HG03103 (cell line): ENCODE data around the gene NCMAP.

Experiments
- ATAC-seq: cut with Tn5 transposase; IDR thresholded peaks from one replicate; pipeline ENCODE4 v1.9.1; 2021; ENCODE audit warnings: low read depth; ENCODE audit not compliant: unreplicated experiment

NCMAP gene

DNA sequence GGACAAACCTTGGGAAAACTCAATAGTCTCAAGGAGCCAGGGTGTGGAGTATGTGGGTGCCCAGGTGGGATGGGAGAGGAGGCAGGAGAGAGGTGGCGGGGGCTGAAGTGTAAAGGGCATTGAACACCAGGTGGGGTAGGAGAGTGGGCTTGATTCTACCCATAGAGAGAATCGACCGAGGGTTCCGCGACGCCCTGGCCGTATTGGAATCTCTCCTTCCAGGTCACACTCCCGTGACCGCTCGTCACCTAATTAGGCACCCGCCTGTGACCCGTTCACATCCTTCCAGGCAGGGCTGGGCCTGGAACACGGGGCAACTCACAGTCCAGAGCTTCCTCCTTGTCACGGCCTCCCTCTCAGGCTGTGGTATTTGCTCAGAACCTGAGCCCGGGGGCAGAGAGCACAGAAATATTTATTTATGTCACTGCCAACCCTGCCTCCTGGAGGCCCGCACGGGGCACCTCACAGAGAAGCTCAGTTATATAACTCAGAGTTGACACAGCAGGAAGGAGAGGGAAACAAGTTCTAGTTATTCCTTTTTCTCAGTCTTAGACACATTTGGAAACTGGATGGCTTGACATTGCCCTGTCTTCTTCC, 12.0 kb downstream of the NCMAP start:
- ATAC-seq = no peak

DNA sequence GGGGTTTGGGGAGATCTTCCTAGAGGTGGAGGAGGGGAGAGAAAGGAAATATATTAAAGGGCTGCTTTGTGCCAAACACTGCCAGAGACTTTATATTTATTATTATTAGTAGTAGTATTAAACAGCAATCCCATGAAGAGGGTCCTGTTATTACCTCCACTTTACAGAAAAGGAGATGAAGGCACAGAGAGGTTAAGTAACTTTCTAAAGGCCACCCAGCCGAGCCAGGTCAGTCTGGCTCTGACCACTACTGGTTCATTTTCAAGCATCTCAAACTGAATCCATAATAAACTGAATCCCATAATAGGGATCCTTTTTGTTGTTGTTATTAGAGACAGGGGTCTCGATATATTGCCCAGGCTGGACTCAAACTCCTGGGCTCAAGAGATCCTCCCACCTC, 12.6 kb downstream of the NCMAP start:
- ATAC-seq = no peak

DNA sequence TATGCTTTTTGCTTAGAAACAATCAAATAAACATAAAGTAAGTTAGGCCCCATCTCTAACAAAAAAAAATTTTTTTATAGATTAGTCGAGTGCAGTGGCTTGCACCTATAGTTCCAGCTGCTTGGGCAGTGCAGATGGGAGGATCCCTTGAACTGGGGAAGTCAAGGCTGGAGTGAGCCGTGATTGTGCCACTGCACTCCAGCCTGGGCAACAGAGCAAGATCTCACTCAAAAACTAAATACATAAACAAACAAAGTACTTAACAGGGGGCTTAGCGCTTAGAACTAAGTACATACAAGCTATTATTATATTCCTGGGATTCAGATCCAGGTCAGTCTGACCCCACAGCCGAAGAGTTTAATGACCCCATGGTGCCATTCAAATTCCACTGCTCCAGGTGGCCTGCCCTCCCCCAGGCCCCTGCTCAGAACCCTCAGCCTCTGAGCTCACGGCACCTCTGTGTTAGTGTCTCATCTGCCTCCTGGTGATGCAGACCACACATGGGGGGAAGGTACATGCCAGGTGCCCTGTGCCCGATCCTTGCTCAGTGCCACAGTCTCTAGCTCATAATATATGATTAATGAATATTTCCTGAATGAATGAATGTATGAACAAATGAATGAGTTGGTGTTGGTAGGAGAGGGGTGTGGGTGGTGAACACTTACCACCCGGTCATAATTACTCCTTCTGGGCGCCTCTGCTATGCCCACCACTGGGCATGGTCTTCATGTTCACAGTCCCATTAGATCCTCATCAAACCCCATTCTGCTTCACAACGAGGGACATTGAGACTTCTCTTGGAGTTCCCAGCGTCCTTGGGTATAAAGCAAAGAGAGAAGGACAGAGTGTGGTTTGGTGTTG, 14.6 kb downstream of the NCMAP start:
- no peak for ATAC-seq

DNA sequence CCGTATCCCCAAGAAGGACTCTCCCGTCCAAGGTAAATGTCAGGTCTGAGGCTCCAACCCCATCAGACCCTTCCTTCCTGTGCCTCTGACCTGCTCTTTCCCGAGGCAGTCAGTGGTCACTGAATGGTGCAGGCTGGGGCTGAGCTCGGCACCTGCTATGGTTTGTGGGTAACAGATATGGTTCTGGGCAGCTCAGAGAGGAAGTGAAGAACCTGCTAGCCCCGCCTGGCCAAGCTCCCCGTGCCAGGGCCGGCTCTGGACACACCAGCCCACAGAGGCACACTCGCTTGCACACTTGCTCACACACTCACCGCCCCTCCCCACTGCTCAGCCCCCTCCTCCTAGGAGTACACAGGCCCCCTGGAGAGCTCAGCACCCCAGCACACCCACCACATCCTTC, 16.4 kb downstream of the NCMAP start:
- no peak for ATAC-seq

DNA sequence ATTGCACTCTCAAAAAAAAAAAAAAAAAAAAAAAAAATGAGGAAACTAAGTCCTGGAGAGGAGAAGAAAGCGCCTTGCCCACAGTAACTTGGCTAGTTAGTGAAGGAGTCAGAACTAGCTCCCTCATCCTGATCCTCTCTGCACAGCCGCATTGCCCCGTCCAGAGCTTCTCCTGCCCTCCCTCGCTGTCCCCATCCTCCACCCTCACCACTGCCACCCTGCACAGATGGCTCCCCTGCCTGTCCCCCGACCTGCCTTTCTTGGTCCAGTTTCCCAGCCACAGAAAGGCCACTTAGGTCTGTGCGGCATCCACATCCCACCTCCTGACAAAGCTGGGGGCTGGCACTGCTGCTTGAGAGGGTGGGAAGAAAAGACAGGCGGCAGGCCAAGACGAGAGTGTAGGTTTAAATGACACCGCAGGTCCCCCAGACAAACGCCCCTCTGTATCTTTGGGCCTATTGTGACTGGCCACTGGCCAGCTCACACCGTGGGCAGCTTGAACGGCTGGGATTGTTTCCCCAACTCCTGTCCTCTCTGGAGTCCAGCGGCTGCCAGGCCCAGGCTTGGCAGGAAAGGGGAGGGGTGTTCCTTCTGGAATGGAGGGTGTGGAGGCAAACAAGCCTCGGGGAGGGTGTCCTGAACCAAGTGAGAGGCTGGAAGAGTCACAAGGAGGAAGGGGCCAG, 20.2 kb downstream of the NCMAP start:
- no peak for ATAC-seq

DNA sequence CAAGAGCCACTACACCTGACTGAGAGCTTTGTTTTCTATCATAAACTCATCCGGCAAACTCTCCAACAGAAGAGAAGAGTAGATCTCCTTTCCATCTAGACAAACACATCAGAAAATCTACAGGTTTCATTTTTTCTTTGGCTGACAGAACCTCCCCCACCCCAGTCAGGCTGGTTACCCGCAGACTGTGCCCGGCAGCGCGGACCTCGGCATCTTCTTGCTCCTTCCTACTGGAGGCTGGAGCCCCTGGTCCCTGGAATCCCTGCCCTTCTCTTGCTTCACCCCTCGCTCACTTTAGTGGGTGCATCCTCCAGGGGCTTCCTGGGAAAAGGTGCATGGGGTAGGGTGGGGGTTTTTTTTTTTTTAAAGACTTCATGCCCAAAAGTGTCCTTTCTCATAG, 23.0 kb downstream of the NCMAP start:
- no peak for ATAC-seq

DNA sequence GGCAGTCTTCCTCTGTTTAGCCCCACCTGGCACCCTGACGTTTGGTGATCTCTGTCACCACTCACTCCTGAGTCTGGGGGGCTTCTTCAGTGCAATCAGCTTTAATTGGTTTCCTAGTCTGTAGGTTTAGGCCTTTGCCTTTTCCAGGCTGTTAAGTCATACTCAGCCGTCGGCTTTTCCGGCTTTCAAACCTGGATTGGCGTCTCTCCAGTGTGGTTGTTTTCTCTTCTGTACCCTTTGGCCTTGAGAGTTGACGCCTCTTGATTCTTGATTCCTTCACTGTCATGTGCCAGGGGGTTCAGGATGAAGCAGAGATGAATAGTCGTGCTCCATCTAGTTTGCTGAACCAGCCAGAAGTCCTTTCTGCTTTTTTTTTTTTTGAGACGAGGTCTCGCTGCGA, 24.9 kb downstream of the NCMAP start:
- ATAC-seq = no peak

DNA sequence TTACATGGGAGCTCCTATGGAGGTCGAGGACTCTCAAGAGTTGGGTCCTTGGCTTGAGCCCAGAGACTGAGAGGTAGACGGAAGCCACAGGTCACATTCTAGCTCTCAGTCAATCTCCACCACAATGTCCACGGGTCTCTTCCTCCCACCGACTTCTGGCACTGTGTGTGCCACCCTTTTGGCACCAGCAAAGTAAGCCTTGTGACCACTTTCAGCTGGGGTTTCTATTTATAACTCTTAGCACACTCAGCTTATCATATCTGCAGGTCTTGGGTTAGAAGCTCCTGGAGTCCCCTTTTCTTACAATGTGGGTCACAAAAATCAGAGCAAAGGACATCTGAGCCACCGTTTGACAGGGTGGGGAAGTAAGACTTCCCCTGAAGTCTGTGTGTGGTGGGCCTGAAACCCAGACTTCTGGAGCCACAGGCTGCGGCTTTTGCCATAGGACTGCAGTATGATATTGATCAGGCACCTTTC, 28.3 kb downstream of the NCMAP start:
- ATAC-seq = no peak

DNA sequence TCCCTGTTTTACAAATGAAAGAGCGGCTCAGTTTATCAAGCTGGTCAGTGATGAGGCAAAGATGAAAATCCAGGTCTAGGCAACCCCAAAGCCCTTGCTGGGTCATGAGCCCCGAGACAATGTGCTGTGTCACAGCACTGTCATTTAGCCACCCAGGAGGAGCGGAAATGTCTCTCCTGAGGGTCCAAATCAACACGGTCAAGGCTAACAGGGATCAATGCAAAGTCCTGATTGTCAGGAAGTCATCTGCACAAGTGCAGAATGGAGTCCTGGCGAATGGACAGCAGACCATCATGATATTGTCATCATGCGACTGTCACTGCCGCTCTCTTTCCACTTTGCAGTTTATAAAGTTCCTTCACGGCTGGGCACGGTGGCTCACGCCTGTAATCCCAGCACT, 30.2 kb downstream of the NCMAP start:
- no peak for ATAC-seq

DNA sequence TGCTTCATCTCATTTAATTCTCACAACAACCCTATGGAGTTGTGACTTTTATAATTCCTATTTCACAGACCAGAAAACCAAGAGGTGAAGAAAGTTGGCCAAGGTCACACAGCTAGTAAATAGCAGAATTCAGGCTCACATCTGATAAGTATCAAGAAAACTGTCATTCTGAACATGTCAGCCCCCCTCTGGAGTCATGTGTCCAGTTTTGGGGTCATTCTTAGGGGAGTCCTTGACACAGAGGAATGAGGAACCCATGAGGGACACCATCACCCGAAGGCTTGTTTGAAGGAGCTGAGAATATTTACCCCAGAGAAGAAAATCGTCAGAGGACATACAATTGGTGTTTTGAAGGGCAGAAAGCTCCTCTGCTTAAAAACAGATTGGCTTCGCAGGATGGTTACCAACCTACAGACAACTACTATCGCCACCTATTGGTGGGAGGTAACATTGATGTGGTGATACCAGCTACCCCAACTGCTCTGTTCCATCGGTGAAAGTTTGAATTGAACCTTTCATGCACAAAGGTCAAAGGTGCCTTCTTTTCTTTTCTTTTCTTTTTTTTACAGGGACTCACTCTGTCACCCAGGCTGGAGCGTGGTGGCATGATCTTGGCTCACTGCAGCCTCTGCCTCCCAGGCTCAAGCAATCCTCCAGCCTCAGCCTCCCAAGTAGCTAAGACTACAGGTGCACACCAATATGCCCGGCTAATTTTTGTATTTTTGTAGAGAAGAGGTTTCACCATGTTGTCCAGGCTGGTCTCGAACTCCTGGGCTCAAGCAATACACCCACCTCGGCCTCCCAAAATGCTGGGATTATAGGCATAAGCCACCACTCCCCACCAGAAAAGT, 31.3 kb downstream of the NCMAP start:
- peak; percentile 52 for ATAC-seq

DNA sequence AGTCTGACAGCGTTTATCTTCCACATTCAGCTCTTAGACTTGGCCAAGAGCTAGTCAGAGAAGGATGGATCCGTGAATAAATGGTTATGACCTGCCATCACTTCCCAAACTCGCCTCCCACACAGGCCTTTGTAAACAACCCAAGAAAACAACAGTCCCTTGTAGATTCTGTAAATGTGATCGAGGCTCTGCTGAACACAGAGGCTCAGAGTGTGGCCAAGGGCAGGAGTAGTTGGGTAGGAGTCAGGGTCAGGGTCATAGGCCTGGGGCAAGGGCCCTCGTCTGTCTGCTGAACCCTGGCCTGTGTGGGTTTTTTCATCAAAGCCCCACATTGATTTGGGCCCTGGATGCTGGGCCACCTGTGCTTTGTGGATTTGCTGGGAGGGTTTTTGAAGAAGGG, 32.7 kb downstream of the NCMAP start:
- no peak for ATAC-seq

DNA sequence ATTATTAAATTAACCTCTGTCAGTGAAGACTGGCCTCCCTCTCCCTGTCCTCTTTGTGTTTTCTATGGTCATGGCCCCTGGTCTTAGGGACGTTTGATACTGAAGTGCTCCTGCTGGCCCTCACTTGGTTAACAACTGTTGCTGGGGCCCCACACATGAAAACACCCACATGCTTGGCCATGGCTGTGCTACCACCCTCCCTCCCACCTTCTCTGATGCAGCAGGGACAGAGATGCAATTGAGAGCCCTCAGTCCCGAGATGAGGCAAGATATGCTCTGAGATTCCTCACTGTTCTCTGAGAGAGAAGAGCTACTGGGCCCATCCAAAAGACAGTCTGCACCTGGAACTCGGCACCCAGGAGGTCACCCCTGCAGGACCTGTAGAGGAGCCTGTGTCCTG, 33.3 kb downstream of the NCMAP start:
- no peak for ATAC-seq

DNA sequence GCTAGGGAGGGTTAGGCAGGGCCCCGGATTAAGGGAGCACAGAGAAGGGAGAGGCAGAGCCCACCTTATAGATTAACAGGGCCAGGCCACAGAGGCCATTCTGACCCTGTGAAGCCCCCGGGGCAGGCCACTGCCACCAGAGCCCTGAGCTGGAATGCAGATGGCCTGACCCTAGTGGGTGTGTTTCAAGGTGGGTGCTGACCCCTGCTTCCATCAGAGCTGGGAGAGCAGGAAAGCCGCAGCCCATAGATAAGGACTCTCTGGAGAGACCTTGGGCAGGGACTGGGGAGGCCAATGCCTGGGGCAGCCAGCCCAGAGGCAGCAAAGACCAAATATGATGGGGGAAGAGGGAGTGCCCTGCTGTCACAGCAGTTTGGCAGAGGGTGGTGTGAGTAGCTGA, 35.9 kb downstream of the NCMAP start:
- no peak for ATAC-seq

DNA sequence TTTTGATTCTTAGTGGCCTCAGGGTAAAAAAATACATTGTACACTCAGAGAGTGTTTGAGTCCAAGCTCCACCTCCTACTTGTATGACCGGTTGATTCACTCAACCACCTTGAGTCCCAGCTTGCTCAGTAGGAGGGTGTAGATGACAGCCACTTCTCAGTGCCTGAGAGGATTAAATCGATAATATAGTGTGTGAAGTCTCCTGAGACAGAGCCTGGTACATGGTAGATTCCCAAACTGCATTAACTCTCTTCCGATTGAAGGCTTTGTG, 38.4 kb downstream of the NCMAP start:
- no peak for ATAC-seq

DNA sequence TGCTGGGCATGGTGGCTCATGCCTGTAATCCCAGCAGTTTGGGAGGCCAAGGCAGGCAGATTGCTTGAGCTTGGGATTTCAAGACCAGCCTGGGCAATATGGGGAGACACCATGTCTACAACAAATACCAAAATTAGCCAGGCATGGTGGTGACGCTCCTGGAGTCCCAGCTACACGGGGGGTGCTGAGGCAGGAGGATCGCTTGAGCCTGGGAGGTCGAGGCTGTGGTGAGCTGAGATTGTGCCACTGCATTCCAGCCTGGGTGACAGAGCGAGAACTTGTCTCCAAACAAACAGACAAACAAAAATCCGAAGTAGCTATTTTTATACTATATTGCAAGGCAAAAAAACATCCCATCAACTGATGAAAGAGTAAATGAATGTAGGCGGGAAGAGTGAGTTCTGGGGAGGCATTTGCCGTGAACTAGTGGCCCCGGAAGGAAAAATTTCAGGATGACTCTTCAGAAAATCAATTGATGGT, 40.6 kb downstream of the NCMAP start:
- no peak for ATAC-seq

DNA sequence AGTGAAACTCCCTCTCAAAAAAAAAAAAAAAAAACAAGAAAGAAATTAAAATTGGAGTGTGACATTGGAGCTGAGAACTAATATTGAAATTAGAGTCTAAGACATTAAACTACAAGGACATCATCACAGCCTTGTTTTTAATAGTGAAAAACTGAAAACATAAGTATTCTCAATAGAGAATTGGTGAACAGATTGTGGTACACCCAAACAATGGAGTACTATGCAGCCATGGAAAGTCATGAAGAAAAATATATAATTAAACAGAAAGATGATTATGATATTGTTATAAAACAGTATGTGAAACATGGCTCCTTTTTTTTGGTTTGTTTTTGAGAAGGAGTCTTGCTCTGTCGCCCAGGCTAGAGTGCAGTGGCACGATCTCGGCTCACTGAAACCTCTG, 43.4 kb downstream of the NCMAP start:
- ATAC-seq = no peak

DNA sequence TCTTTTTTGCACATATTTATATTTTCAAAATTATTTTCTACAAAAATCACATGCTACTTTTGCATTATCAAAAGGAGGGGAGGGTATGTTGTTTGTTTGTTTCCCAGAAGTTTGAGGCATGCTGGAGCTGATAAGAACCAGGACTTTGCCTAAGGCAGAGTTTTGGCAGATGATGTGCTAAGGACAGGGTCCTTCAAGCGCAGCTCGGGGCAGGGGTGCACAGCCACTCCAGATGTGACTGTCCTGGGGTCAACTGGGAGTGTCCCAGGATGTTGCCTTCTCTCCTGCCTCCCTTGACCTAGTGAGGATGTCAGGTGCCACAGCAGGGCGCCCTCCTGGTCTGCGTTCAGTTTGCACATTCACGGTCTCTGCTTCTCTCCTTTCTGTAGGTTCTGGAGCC, 44.7 kb downstream of the NCMAP start:
- no peak for ATAC-seq

DNA sequence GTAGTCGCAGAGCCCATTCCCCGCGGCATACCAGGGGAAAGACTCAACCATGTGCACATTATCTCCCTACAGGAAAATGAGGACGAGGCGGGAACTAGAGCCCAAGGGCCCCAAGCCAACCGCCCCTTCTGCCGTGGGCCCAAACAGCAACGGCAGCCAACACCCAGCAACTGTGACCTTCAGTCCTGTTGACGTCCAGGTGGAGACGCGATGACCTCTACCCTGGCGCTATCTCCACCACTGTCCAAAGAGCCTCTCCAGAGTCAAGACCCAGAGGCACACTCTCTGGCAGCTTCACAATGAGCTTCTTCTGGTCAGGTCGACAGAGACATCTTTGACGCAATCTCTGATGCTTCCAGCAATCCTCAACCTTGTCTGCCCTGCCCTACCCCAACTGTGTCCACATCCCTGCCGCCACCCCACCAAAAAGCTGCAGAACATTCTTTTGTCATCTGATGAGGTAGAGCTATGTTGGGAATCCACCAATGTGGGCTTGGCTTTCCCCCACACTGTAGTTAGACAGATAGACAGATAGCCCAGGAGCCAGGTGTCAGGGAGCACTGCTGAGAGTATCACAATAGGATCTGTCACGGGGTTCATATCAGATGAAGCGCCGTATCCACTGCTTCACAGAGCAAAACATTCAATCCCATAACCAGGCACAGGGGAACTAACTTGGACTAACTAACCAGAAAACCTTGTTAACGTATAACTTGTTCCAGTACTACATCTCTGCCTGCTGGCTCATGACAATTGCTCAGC, 49.8 kb downstream of the NCMAP start:
- ATAC-seq = no peak

DNA sequence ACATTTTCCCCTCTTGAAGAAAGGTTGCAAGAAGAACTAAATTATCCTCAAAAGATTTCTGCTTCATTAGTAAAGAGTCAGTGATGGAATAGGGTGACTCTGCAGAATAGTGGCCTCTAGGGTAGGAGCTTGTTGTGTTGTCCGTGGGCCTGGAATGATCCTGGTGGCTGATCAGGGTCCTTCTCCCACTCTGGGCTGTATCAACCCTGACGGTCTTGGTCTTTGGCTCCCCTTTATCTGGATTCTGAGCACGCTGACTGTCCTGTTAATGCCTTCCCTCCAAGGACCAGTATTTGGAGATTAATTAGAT, 50.4 kb downstream of the NCMAP start:
- no peak for ATAC-seq

DNA sequence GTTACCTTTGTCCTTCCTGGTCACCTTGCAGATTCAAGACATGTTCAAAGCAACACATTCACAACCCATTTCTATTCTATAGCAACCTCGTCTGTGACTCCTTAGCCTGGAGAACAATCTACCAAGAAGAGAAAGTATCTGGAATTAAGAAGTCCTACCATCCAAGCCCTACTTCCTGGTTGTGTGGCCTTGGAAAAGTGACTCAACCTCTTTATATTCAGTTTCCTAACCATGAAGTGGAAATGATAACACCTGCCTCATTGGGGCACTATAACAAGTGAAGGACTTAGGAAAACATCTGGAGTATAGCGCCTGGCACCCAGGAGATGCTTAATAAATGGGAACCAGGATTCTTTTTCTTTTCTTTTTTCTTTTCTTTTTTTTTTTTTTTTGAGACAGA, 50.7 kb downstream of the NCMAP start:
- ATAC-seq = no peak
